T-cell (primary cell): Measurements from ENCODE around the gene TMCC2. TPM values are rescaled to one million over a fixed set of nuclear protein-coding genes. Genes with fewer than 3 reads are reported as not detected.

ENCODE experiments used
- ATAC-seq, 4 experiments: fragments of 200-7000 bp in 3 of 4; fragments of 150-1000 bp in 1 of 4; cut with Tn5 transposase; replicated peaks in 1 of 4; 1 replicate in 3 of 4; 2 replicates in 1 of 4; pipeline ENCODE4 v1.10.0; 2021; ENCODE audit warnings: moderate library complexity in 3 of 4, mild to moderate bottlenecking in 2 of 4, moderate number of reproducible peaks in 1 of 4
- CTCF ChIA-PET, 2 donors: fragments of 300-600 bp; sonication (Branson Sonifier 250); formaldehyde crosslinking; loops; one replicate each; lab custom pipeline; 2022; ENCODE audit warnings: antibody characterized with exemption in 2 of 2; lab: Charles Lee
- POLR2A ChIA-PET, 2 donors: fragments of 300-600 bp; sonication (Branson Sonifier 250); formaldehyde crosslinking; loops; one replicate each; lab custom pipeline; 2022; ENCODE audit warnings: antibody characterized with exemption in 2 of 2; lab: Charles Lee
- DNase-seq, 35 experiments: peaks; one replicate each; pipeline versions ENCODE4 v3.0.0 to v3.0.0-alpha.2; 2013 to 2023
- H3K27ac ChIP-seq: one replicate; pipeline ENCODE4 v1.5.1; 2013; ENCODE audit warnings: low read length
- H3K27me3 ChIP-seq, 2 experiments: replicated peaks in 1 of 2; 1 replicate in 1 of 2; 2 replicates in 1 of 2; pipeline versions ENCODE4 v1.6.1 to v1.7.0; 2013; ENCODE audit warnings: low read length in 1 of 2, mixed read lengths in 1 of 2; ENCODE audit not compliant: control insufficient read depth in 2 of 2, insufficient read depth in 2 of 2; ENCODE audit errors: extremely low read depth in 1 of 2
- H3K36me3 ChIP-seq, 2 donors: 1 replicate in 1 of 2; 2 replicates in 1 of 2; pipeline versions ENCODE4 v1.6.1 to v1.7.0; 2013; ENCODE audit warnings: low read length in 1 of 2; ENCODE audit not compliant: control insufficient read depth in 2 of 2, insufficient read depth in 1 of 2; ENCODE audit errors: extremely low read depth in 1 of 2
- H3K4me1 ChIP-seq, 2 experiments: 1 replicate in 1 of 2; 2 replicates in 1 of 2; pipeline versions ENCODE4 v1.6.1 to v1.7.0; 2013; ENCODE audit warnings: low read length in 2 of 2, mixed read lengths in 1 of 2; ENCODE audit not compliant: insufficient read depth in 2 of 2, control insufficient read depth in 1 of 2; ENCODE audit errors: extremely low read depth in 1 of 2
- H3K4me3 ChIP-seq, 2 donors: 1 replicate in 1 of 2; 2 replicates in 1 of 2; pipeline versions ENCODE4 v1.5.1 to v1.7.0; 2013; ENCODE audit warnings: mild to moderate bottlenecking in 2 of 2, low read length in 1 of 2, moderate library complexity in 1 of 2; ENCODE audit not compliant: control insufficient read depth in 1 of 2; ENCODE audit errors: extremely low read depth in 1 of 2
- H3K9me3 ChIP-seq: 2 replicates; pipeline ENCODE4 v1.7.0; 2013
- H3K27ac Mint-ChIP-seq, 2 donors: one replicate each; pipeline ENCODE4 v1.8.0; 2020 to 2021; ENCODE audit warnings: mild to moderate bottlenecking in 2 of 2, mixed read lengths in 2 of 2
- H3K27me3 Mint-ChIP-seq, 2 donors: one replicate each; pipeline ENCODE4 v1.8.0; 2021 to 2022; ENCODE audit warnings: mixed read lengths in 2 of 2
- H3K36me3 Mint-ChIP-seq: one replicate; pipeline ENCODE4 v1.8.0; 2021; ENCODE audit warnings: mixed read lengths
- H3K4me1 Mint-ChIP-seq, 3 donors: one replicate each; pipeline ENCODE4 v1.8.0; 2020 to 2022; ENCODE audit warnings: mixed read lengths in 3 of 3, mild to moderate bottlenecking in 1 of 3
- H3K4me3 Mint-ChIP-seq, 3 donors: one replicate each; pipeline ENCODE4 v1.8.0; 2020 to 2022; ENCODE audit warnings: mild to moderate bottlenecking in 3 of 3, mixed read lengths in 3 of 3, moderate library complexity in 3 of 3
- H3K9me3 Mint-ChIP-seq, 3 donors: one replicate each; pipeline ENCODE4 v1.8.0; 2020 to 2022; ENCODE audit warnings: mixed read lengths in 3 of 3
- WGBS: methylation state at CpG from one replicate; pipeline ENCODE4 v1.1.5; 2013; ENCODE audit warnings: missing lambda C conversion rate; ENCODE audit not compliant: insufficient coverage; 5-methylcytosine and 5-hydroxymethylcytosine counted together
- total RNA-seq, 35 experiments: library from RNA in 6 of 35; stranded (reverse) in 6 of 35; fragments of 120-200 nt in 1 of 35; gene quantifications; one replicate each; pipeline versions ENCODE4 v1.2.1 to v1.2.4 and lab custom pipeline; 2013 to 2026

The TMCC2 gene
- total RNA-seq, 5 donors from 2014 or later (not counting 1 experiment from before 2014, with no cell fraction given), result 1.0 to 3.3 (median 1.8) TPM

- Mint-ChIP-seq H3K4me1 (peaks cover 0 to 1% (median 0%) of the 10 kb centered on the region in 3 donors), H3K27me3 (no peaks in the 10 kb centered on the region), H3K36me3 (peaks cover 5% of the 10 kb centered on the region), H3K4me3 (no peak overlapping the region), H3K27ac (no peak overlapping the region), H3K9me3 (no peaks in the 10 kb centered on the region)
- DNase-seq, result no peak
- no peaks in the 10 kb centered on the region for H3K4me1 ChIP-seq
- POLR2A ChIA-PET, result interaction anchor here in 1 of 2 donors (0.6 kb wide), 1 partner anchor 280 kb away, joined by 5 read pairs; no protein-coding TSS in a partner anchor
- no peaks in the 10 kb centered on the region for H3K9me3 ChIP-seq
- no peak for ATAC-seq
- CTCF ChIA-PET, result no interaction called here
- no peak overlapping the region for H3K4me3 ChIP-seq
- peaks cover 0 to 4% of the 10 kb centered on the region in 2 experiments for H3K27me3 ChIP-seq
- no peak overlapping the region for H3K27ac ChIP-seq
- no peaks in the 10 kb centered on the region for H3K36me3 ChIP-seq
- 89% methylated on average over 5 of the region's 7 CpGs for WGBS
These were observed 17.4 kb downstream of the TMCC2 start for GRCh38 chr1:205245096-205245495.

DNA sequence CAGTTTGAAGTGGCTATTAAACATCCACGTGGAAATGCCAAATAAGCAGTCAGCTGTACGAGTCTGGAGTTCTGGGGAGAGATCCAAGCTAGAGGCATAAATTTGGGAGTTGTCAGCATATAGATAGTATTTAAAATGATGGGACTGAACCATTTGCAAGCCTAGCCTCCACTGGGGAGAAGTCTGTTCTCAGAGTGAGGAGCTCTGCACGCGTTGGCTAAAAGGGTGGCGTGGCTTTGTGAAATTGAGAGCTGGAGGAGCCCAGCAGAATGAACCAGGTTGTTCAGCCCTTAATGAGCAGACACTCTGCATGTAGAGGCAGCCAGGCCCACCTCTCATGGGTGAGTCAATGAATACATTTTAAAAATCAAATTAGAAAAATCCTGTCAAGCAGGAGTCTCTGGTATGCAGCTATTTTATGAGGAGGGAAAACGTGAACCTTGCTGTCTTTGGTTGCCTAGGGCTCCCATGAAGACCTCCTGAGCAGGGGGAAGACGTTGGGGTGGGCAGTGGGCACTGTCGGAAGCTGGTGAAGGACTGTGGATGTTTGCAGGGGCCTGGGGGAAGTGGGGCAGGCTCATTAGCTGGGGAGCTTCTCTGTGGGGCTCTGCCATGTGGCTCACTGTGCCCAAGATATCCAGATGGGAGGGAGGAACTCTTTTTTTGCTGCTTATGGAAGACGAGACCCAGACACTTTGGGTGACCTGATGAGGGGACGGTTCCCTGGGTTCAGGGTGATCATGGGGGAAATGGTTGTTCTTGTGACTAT is 18.8 kb downstream of the TMCC2 start:
- Histone ChIP-seq H3K27ac (no peak overlapping the region), H3K4me1 (no peaks in the 10 kb centered on the region), H3K36me3 (no peaks in the 10 kb centered on the region), H3K27me3 (peaks cover 0 to 4% of the 10 kb centered on the region in 2 experiments), H3K9me3 (no peaks in the 10 kb centered on the region), H3K4me3 (no peak overlapping the region)
- Mint-ChIP-seq H3K4me3 (no peak overlapping the region), H3K9me3 (no peaks in the 10 kb centered on the region), H3K36me3 (peaks cover 5% of the 10 kb centered on the region), H3K4me1 (peaks cover 0 to 1% (median 0%) of the 10 kb centered on the region in 3 donors), H3K27ac (no peak overlapping the region), H3K27me3 (no peaks in the 10 kb centered on the region)
- 74% methylated on average over 4 of the region's 10 CpGs for WGBS
- CTCF ChIA-PET, result no interaction called here
- ATAC-seq (no peak), DNase-seq (no peak)
- POLR2A ChIA-PET, result interaction anchor here in 1 of 2 donors (0.6 kb wide), 1 partner anchor 18 kb away, joined by 3 read pairs; no protein-coding TSS in a partner anchor

GRCh38 chr1:205247130-205247921 is 19.6 kb downstream of the TMCC2 start:
- H3K36me3 ChIP-seq, result no peaks in the 10 kb centered on the region
- Mint-ChIP-seq H3K36me3 (peaks cover 3% of the 10 kb centered on the region), H3K4me3 (no peak overlapping the region), H3K4me1 (peaks cover 0 to 1% (median 0%) of the 10 kb centered on the region in 3 donors), H3K9me3 (no peaks in the 10 kb centered on the region), H3K27ac (no peak overlapping the region), H3K27me3 (no peaks in the 10 kb centered on the region)
- CTCF ChIA-PET, result interaction anchor here in 1 of 2 donors (0.6 kb wide), 1 partner anchor 381 kb away, joined by 3 read pairs; no protein-coding TSS in a partner anchor
- DNase-seq (no peak), ATAC-seq (no peak)
- WGBS, result 72% methylated on average over 7 of the region's 9 CpGs
- POLR2A ChIA-PET, result no interaction called here
- no peaks in the 10 kb centered on the region for H3K4me1 ChIP-seq
- H3K27ac ChIP-seq, result no peak overlapping the region
- no peak overlapping the region for H3K4me3 ChIP-seq
- peaks cover 0 to 4% of the 10 kb centered on the region in 2 experiments for H3K27me3 ChIP-seq
- H3K9me3 ChIP-seq, result no peaks in the 10 kb centered on the region

DNA sequence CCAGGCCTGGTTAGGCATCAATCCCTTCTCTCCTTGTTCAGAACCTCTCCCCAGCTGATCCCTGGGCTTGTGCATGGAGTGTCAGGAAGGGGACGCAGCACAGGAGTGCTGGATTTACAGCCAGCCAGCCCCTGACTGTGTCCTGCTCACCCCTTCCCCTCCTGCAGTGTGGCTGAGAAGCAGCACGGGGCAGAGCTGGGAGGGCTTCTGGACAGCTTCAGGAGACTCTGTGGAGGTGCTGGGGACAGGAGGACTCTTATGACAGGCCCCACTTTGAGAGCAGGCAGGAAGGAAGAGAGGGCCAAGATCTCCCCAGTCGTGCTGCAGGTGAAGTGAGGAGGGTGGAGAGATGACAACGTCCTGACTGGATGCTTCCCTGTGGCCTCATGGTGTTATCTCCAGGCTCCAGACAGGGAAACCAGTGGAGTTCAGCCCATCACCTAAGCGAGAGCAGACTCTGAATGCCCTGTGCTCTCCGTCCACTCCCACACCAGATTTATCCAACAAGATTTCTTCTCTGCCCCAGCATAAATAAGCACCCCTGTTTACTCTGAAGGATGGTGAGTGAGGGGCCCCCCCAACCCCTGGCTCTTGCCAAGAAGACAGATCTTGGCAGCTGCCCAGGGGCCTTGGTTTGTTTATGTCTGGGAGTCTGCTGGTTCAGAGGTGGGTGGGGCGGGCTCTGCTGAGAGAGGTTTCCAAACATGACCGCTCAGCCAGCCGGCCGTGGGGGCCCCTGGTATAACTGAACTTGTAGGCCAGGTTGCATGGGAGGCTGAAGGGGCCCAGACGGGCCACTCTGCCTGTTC is 21.3 kb downstream of the TMCC2 start:
- H3K27ac ChIP-seq, result no peak overlapping the region
- Mint-ChIP-seq H3K9me3 (no peaks in the 10 kb centered on the region), H3K27ac (no peak overlapping the region), H3K36me3 (no peaks in the 10 kb centered on the region), H3K4me3 (no peak overlapping the region), H3K27me3 (no peaks in the 10 kb centered on the region), H3K4me1 (peaks cover 0 to 1% (median 0%) of the 10 kb centered on the region in 3 donors)
- no peaks in the 10 kb centered on the region for H3K9me3 ChIP-seq
- H3K36me3 ChIP-seq, result no peaks in the 10 kb centered on the region
- DNase-seq (no peak), ATAC-seq (no peak)
- ChIA-PET CTCF (no interaction called here), POLR2A (no interaction called here)
- peaks cover 0 to 4% of the 10 kb centered on the region in 2 experiments for H3K27me3 ChIP-seq
- no peak overlapping the region for H3K4me3 ChIP-seq
- WGBS, result 63% methylated on average over 4 of the region's 11 CpGs
- no peaks in the 10 kb centered on the region for H3K4me1 ChIP-seq

DNA sequence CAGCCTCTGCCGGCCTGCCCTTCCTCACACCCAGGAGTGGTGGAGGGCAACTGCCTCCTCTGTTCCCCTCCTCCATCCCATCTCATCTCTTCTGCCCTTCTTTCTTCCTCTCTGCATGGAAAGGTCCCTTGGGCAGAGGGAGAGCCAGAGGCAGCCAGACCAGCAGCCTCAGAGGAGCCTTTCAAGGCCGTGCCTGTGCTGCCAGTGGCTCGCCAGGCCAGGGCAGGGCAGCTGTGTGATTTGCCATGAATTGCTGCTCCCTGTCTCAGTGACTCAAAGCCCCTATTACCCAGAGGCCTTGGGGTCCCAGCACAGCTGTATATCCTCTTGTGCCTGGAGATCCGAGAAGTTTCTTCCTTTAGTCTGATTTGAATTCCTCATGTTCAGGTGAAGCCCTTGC is 21.9 kb downstream of the TMCC2 start:
- Mint-ChIP-seq H3K27ac (no peak overlapping the region), H3K4me3 (no peak overlapping the region), H3K36me3 (no peaks in the 10 kb centered on the region), H3K4me1 (peaks cover 0 to 1% (median 0%) of the 10 kb centered on the region in 3 donors), H3K9me3 (no peaks in the 10 kb centered on the region), H3K27me3 (no peaks in the 10 kb centered on the region)
- CTCF ChIA-PET, result no interaction called here
- no peaks in the 10 kb centered on the region for H3K9me3 ChIP-seq
- ATAC-seq, result no peak
- POLR2A ChIA-PET, result no interaction called here
- 87% methylated on average over 3 of the region's 4 CpGs for WGBS
- no peaks in the 10 kb centered on the region for H3K36me3 ChIP-seq
- no peak for DNase-seq
- H3K27ac ChIP-seq, result no peak overlapping the region
- peaks cover 0 to 4% of the 10 kb centered on the region in 2 experiments for H3K27me3 ChIP-seq
- H3K4me3 ChIP-seq, result no peak overlapping the region
- H3K4me1 ChIP-seq, result no peaks in the 10 kb centered on the region

GRCh38 chr1:205250699-205251098 is 23.0 kb downstream of the TMCC2 start:
- ChIA-PET CTCF (no interaction called here), POLR2A (no interaction called here)
- DNase-seq (no peak), ATAC-seq (no peak)
- Histone ChIP-seq H3K27ac (no peak overlapping the region), H3K27me3 (peaks cover 0 to 5% of the 10 kb centered on the region in 2 experiments), H3K4me3 (no peak overlapping the region), H3K9me3 (no peaks in the 10 kb centered on the region), H3K36me3 (no peaks in the 10 kb centered on the region), H3K4me1 (no peaks in the 10 kb centered on the region)
- no peak overlapping the region for H3K27ac Mint-ChIP-seq
- H3K4me1 Mint-ChIP-seq, result peaks cover 0 to 1% (median 0%) of the 10 kb centered on the region in 3 donors
- 92% methylated on average over 5 of the region's 6 CpGs for WGBS
- H3K36me3 Mint-ChIP-seq, result no peaks in the 10 kb centered on the region
- no peaks in the 10 kb centered on the region for H3K9me3 Mint-ChIP-seq
- H3K4me3 Mint-ChIP-seq, result no peak overlapping the region
- H3K27me3 Mint-ChIP-seq, result no peaks in the 10 kb centered on the region
